ENCODE results near the gene SLC6A17. TPM values are rescaled to one million over a fixed set of nuclear protein-coding genes. Genes with fewer than 3 reads are reported as not detected.

Gene SLC6A17
- total RNA-seq, 1 experiment from 2014 or later: 0.17 TPM

GRCh38 chr1:110187139-110187890 lies 37.0 kb downstream of the SLC6A17 start:
- Histone ChIP-seq H2BK120ac (ENCODE audit: low read depth, low read length, poor library complexity, severe bottlenecking) (no peak overlapping the region), H2BK20ac (ENCODE audit: low read depth, low read length, poor library complexity, severe bottlenecking) (no peak overlapping the region), H3K56ac (ENCODE audit: insufficient read length, low read depth, low read length) (no peak overlapping the region), H3K4me1 (ENCODE audit: insufficient read depth, low read length) (no peaks in the 10 kb centered on the region), H3K23ac (ENCODE audit: insufficient read length, low read depth, low read length) (no peak overlapping the region), H3K18ac (ENCODE audit: insufficient read length, low read depth, low read length) (no peak overlapping the region), H4K91ac (ENCODE audit: insufficient read length, low read depth, low read length) (no peak overlapping the region), H3K14ac (ENCODE audit: insufficient read depth, low read length) (no peak overlapping the region), H2AFZ (ENCODE audit: low read length) (no peak overlapping the region), H4K5ac (ENCODE audit: insufficient read length, low read depth, low read length) (no peak overlapping the region), H3K23me2 (ENCODE audit: insufficient read length, low read depth, low read length, poor library complexity, severe bottlenecking) (no peaks in the 10 kb centered on the region), H2AK5ac (ENCODE audit: insufficient read length, low read length) (no peak overlapping the region), H3K9ac (ENCODE audit: extremely low read depth, insufficient read length, low read length) (no peak overlapping the region), H2BK5ac (ENCODE audit: insufficient read length, low read length) (no peak overlapping the region), H4K20me1 (ENCODE audit: control insufficient read depth, insufficient read depth, insufficient read length) (no peaks in the 10 kb centered on the region), H3K9me3 (ENCODE audit: control insufficient read depth, low read depth, low read length) (no peaks in the 10 kb centered on the region), H2BK15ac (ENCODE audit: low read depth, low read length) (no peak overlapping the region), H3K4me2 (ENCODE audit: insufficient read depth, insufficient read length, low read length) (no peak overlapping the region), H2BK12ac (ENCODE audit: insufficient read length, low read depth, low read length) (no peak overlapping the region), H3K4ac (ENCODE audit: low read depth, low read length) (no peak overlapping the region), H3K79me2 (ENCODE audit: insufficient read depth, low read length) (no peaks in the 10 kb centered on the region), H3T11ph (ENCODE audit: low read length) (no peak overlapping the region), H3K27ac (ENCODE audit: insufficient read length, low read depth, low read length) (no peak overlapping the region), H3K79me1 (ENCODE audit: insufficient read depth, low read depth, low read length, poor library complexity, severe bottlenecking) (no peaks in the 10 kb centered on the region), H3K27me3 (ENCODE audit: insufficient read depth, low read length) (no peaks in the 10 kb centered on the region), H4K8ac (replicated peaks; ENCODE audit: insufficient read length, low read depth, low read length) (no peak overlapping the region)
- TF ChIP-seq CTCF (conservative IDR thresholded peaks at IDR 0.05): no peak
- Mint-ChIP-seq H3K27ac (no peak overlapping the region), H3K9me3 (no peaks in the 10 kb centered on the region), H3K4me1 (peaks cover 6 to 10% of the 10 kb centered on the region in 2 experiments; a peak in 2 of 4 replicates), H3K36me3 (ENCODE audit: insufficient read depth in 1 of 3, low read depth in 3 of 3) (no peaks in the 10 kb centered on the region), H3K4me3 (no peak overlapping the region), H3K27me3 (ENCODE audit: low read depth) (peaks cover 13% of the 10 kb centered on the region)
- WGBS (ENCODE audit: extremely low coverage, insufficient read length, low lambda C conversion rate): no CpG with 5 or more reads among the region's 10 CpGs
- DNase-seq: no peak

All from H9 (cell line).